Cardiac fibroblast (primary cell): ENCODE data around the gene BPIFB1.

Experiments used
- DNase-seq, 2 donors: peaks; one replicate each; pipeline versions ENCODE4 v3.0.0 to v3.0.0-alpha.2; 2010; ENCODE audit warnings: low read depth in 2 of 2
- H3K4me3 ChIP-seq, 2 donors: replicated peaks in 1 of 2; 1 replicate in 1 of 2; 2 replicates in 1 of 2; pipeline ENCODE4 v1.5.1; 2011; ENCODE audit warnings: low read depth in 2 of 2, low read length in 2 of 2, mild to moderate bottlenecking in 2 of 2, moderate library complexity in 1 of 2
- TF ChIP-seq, protein P1 (sequence below): IDR thresholded peaks from one replicate; pipeline ENCODE4 v1.5.1; 2011; ENCODE audit warnings: low read depth, mild to moderate bottlenecking, low read length, inconsistent platforms

BPIFB1 gene

DNA sequence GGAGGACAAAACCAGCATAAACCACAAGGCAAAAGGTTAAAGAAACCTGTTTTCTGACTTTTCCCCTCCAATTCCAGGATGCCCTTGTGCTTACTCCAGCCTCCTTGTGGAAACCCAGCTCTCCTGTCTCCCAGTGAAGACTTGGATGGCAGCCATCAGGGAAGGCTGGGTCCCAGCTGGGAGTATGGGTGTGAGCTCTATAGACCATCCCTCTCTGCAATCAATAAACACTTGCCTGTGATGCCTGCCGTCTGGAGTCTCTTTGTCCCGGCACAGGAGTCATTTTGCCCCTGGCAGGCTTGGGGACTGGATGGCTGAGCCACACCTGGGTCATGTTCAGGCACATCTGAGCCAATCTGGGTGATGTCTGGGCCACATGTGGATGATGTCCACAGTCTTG lies 26.6 kb downstream of the BPIFB1 start:
- H3K4me3 ChIP-seq = no peak overlapping the region
- no peak for DNase-seq
- TF ChIP-seq, protein P1, sequence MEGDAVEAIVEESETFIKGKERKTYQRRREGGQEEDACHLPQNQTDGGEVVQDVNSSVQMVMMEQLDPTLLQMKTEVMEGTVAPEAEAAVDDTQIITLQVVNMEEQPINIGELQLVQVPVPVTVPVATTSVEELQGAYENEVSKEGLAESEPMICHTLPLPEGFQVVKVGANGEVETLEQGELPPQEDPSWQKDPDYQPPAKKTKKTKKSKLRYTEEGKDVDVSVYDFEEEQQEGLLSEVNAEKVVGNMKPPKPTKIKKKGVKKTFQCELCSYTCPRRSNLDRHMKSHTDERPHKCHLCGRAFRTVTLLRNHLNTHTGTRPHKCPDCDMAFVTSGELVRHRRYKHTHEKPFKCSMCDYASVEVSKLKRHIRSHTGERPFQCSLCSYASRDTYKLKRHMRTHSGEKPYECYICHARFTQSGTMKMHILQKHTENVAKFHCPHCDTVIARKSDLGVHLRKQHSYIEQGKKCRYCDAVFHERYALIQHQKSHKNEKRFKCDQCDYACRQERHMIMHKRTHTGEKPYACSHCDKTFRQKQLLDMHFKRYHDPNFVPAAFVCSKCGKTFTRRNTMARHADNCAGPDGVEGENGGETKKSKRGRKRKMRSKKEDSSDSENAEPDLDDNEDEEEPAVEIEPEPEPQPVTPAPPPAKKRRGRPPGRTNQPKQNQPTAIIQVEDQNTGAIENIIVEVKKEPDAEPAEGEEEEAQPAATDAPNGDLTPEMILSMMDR = no peak

DNA sequence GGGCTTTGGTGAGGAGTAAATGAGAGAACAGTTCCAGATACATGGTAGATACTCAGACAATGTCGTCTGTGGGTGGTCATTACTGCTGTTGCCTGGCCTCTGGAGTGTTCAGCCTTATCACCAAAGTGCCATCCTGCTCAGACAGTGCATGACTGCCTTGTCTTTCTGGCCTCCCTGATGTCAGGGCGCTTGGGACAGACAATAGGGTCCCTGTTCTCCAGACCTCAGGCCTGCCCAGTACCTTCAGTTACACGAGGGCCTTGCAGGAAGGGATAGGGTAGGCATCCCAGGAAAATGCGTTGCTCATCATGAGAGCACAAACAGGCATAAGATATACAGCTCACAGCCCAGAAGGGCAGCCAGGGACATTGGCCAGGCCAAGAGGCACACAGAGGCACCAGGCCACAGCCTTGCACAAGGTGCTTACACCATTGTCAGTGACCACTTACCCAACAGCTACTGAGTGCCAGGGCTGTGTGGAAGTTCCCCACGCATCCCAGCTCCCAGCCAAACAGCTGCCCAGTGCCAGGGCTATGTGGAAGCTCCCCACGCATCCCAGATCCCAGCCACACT lies 27.4 kb downstream of the BPIFB1 start:
- H3K4me3 ChIP-seq = no peak overlapping the region
- TF ChIP-seq, protein P1 = no peak
- no peak for DNase-seq

DNA sequence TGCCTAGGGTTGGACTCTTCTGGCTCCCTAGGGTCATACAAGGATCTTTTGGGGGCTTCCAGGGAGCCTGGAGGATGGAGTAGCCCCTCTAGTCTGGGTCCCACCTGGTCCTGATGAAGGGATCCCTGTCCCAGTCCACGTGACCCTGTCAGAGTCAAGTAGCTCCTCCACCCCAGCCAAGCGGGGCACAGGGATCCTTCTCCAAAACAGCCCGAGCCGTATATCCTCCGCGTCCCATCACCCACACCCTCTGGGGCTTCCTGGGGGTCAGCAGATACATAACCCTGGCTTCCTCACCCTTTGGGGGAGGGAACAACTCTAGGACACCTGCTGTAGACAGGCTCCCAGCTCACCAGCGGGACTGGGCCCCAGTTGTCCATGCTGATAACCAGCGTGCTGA lies 28.0 kb downstream of the BPIFB1 start:
- DNase-seq = no peak
- TF ChIP-seq, protein P1 = no peak
- H3K4me3 ChIP-seq = no peak overlapping the region

DNA sequence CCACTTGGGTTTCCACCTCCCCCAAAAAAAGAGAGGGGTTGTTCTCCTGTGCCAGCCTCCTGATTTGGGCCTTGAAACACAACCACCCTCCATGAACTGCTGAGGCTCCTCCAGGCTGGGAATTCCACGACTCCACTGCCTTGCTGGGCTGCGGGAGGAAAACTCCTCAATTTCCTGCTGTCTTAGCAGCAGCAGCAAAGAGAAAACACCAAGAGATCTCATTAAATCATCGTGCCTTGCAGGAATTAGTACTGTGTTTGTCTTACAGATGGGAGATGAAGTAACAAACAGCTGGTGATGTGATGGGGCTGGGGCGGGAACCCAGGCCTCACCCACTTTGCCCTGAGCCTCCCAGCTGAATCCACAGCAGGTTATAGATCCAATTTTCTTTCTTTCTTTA lies 29.0 kb downstream of the BPIFB1 start:
- DNase-seq = no peak
- TF ChIP-seq, protein P1 = no peak
- H3K4me3 ChIP-seq = no peak overlapping the region

DNA sequence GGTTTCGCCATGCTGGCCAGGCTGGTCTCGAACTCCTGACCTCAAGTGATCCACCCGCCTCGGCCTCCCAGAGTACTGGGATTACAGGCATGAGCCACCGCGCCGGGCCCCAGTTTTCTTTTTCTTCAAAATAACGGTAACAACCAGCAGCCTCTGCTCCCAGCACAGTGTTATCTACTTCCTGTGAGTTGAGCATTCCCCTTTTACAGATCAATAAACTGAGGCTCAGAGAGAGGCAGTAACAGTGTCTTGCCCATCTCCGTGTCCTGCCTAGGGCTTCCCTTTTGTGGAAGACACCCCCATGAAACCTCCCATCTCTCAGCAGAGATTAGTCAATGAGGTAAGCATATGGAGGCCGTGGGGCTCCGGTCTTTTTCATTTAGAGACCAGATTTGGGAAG lies 29.6 kb downstream of the BPIFB1 start:
- TF ChIP-seq, protein P1 = no peak
- H3K4me3 ChIP-seq = no peak overlapping the region
- no peak for DNase-seq

DNA sequence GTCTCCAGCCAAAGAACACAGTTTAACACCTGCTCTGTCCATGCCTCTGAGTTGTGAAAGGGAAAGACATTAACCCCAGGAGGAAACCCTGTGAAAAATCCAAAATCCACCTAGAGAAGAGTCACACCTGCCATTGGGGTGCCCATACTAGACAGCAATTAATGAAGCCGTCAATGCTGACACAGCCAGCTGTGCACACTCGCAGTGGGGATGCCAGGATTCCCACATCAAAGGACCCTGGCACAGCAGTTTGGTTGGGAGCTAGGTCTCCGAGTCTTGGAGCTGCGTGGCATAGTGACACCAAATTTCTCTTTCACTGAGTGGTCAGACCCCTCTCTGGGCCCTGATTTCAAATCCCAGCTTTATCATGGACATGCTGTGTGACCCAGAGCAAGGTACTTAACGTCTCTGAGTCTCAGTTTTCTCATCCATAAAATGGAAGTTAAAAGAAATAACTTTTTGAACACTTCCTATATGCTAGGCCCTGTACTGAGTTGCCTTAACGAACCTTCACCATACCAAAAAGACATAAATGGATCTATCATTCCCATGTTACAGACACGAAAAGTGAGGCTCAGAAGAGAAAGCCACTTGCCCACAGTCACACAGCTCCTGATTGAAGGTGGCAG lies 30.8 kb downstream of the BPIFB1 start:
- DNase-seq = no peak
- TF ChIP-seq, protein P1 = no peak
- no peak overlapping the region for H3K4me3 ChIP-seq

DNA sequence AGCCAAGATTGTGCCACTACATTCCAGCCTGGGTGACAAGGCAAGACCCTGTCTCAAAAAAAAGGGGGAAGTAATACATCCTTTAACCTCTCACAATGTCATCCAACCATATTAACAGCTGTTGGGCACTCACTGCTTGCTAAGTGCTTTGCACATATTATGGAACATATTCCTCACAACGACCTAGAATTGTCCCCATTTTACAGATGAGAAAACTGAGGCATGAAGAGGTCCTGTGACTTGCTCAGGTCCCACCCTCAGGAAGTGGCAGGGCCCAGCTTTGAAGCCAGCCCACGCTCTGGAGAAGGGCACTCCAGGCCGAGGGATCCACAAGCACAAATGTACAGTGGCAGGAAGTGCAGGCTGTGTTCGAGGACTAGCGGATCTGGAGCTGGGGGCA lies 33.3 kb downstream of the BPIFB1 start:
- no peak overlapping the region for H3K4me3 ChIP-seq
- TF ChIP-seq, protein P1 = no peak

More for the DNA sequence above, 33.3 kb downstream of the BPIFB1 start:
- no peak for DNase-seq
